HepG2 (cell line): Measurements from ENCODE around the gene MDP1. TPM values are rescaled to one million over a fixed set of nuclear protein-coding genes. Genes with fewer than 3 reads are reported as not detected.
A peak's percentile ranks its signal among the peaks of the same experiment; 100 is the strongest.
"Not testable (repeated sequence)": the region's sequence is repeated elsewhere in the genome, so short reads cannot be mapped to it uniquely, and the experiment has no call there.

Source experiments
- ATAC-seq: fragments of 200-7000 bp; cut with Tn5 transposase; 3 replicates; pipeline ENCODE4 v1.9.1; 2020; ENCODE audit warnings: mild to moderate bottlenecking, moderate library complexity
- BruUV-seq: library from RNA; stranded (reverse); fragments of 400-500 nt; replicated peaks from 2 replicates; lab custom pipeline; 2021; lab: Mats Ljungman, UMichigan
- CTCF ChIA-PET: fragments of 300-600 bp; formaldehyde crosslinking; extraction: SDS; loops from one replicate; lab custom pipeline; 2021; ENCODE audit warnings: low total read pairs, inconsistent platforms, low intra/inter-chr PET ratio; lab: Yijun Ruan, JAX
- POLR2A ChIA-PET: fragments of 350-600 bp; sonication (Branson Sonifier 250); formaldehyde crosslinking; loops from one replicate; lab custom pipeline; 2020; ENCODE audit warnings: antibody characterized with exemption, inconsistent platforms; lab: Yijun Ruan, JAX
- DNase-seq: peaks from one replicate; pipeline ENCODE4 v3.0.0-alpha.2; 2015; ENCODE audit warnings: low spot score
- FAIRE-seq: peaks from 3 replicates; lab custom pipeline; 2011; peaks lifted over from hg19 to GRCh38; lab: Jason Lieb, UNC
- H2AFZ ChIP-seq: one replicate; pipeline ENCODE4 v1.6.1; 2011; ENCODE audit warnings: low read length, inconsistent platforms
- H3K27ac ChIP-seq: fragments of 300-600 bp; 3 replicates; pipeline ENCODE4 v1.8.0; 2011; ENCODE audit warnings: mixed run types, mild to moderate bottlenecking, mixed read lengths, low read length, inconsistent platforms; ENCODE audit not compliant: insufficient read depth; ENCODE audit errors: extremely low read length
- H3K27me3 ChIP-seq, 2 experiments: fragments of 200-600 bp in 1 of 2; 2 replicates in 1 of 2; 3 replicates in 1 of 2; pipeline versions ENCODE4 v1.6.0 to v1.8.0; 2011; ENCODE audit warnings: low read length in 2 of 2, mild to moderate bottlenecking in 2 of 2, moderate library complexity in 2 of 2, inconsistent platforms in 1 of 2; ENCODE audit not compliant: insufficient read depth in 2 of 2, control insufficient read depth in 1 of 2
- H3K36me3 ChIP-seq, 2 experiments: fragments of 200-600 bp in 1 of 2; replicated peaks in 1 of 2; 2 replicates in 1 of 2; 3 replicates in 1 of 2; pipeline versions ENCODE4 v1.5.1 to v1.8.0; 2011; ENCODE audit warnings: low read length in 2 of 2, inconsistent platforms in 1 of 2; ENCODE audit not compliant: insufficient read depth in 2 of 2, control insufficient read depth in 1 of 2
- H3K4me1 ChIP-seq: 2 replicates; pipeline ENCODE4 v1.5.1; 2012; ENCODE audit warnings: low read length, inconsistent platforms; ENCODE audit not compliant: insufficient read depth
- H3K4me2 ChIP-seq: 2 replicates; pipeline ENCODE4 v1.6.0; 2011; ENCODE audit warnings: low read depth, low read length, inconsistent platforms
- H3K4me3 ChIP-seq, 3 experiments: fragments of 200-600 bp in 1 of 3; sonication (generic), shearing (Covaris generic) in 1 of 3; replicated peaks in 1 of 3; 2 replicates each; pipeline ENCODE4 v1.5.1; 2011 to 2016; ENCODE audit warnings: low read length in 3 of 3, inconsistent platforms in 2 of 3, low read depth in 2 of 3, mild to moderate bottlenecking in 2 of 3, control low read depth in 1 of 3, mixed read lengths in 1 of 3; ENCODE audit not compliant: insufficient read depth in 1 of 3
- H3K79me2 ChIP-seq: one replicate; pipeline ENCODE4 v1.6.1; 2011; ENCODE audit warnings: low read length, inconsistent platforms; ENCODE audit not compliant: insufficient read depth
- H3K9ac ChIP-seq: 2 replicates; pipeline ENCODE4 v1.6.0; 2011; ENCODE audit warnings: mild to moderate bottlenecking, low read depth, low read length, inconsistent platforms; ENCODE audit not compliant: insufficient read depth
- H3K9me3 ChIP-seq: 2 replicates; pipeline ENCODE4 v1.5.1; 2012; ENCODE audit warnings: mild to moderate bottlenecking, low read length
- H4K20me1 ChIP-seq: 2 replicates; pipeline ENCODE4 v1.6.0; 2011; ENCODE audit warnings: inconsistent platforms, mild to moderate bottlenecking, low read length, moderate library complexity; ENCODE audit not compliant: insufficient read depth
- NFIB ChIP-seq: sonication (generic); formaldehyde crosslinking; IDR thresholded peaks from 2 replicates; pipeline ENCODE4 v1.9.0; 2021; ENCODE audit warnings: missing genetic modification reagents, mild to moderate bottlenecking, borderline replicate concordance
- TEAD3 ChIP-seq: optimal IDR thresholded peaks from 2 replicates; pipeline ENCODE3; 2016; ENCODE audit warnings: borderline replicate concordance
- TRIM24 ChIP-seq: sonication (generic); formaldehyde crosslinking; IDR thresholded peaks from 2 replicates; pipeline ENCODE4 v1.8.0; 2022; ENCODE audit warnings: mild to moderate bottlenecking, missing genetic modification reagents
- ZNF703 ChIP-seq: sonication (generic); formaldehyde crosslinking; IDR thresholded peaks from 2 replicates; pipeline ENCODE4 v1.5.1; 2020; ENCODE audit warnings: missing genetic modification reagents, mild to moderate bottlenecking, moderate library complexity, borderline replicate concordance
- WGBS: methylation state at CpG from one replicate; pipeline ENCODE4 v1.1.6; 2017; ENCODE audit warnings: low lambda C conversion rate; 5-methylcytosine and 5-hydroxymethylcytosine counted together
- in situ Hi-C: cut with HindIII; loops from 2 replicates; pipeline ENCODE4 v1.10.0; 2017; ENCODE audit warnings: low pct_unique_long_range_greater_than_20kb; ENCODE audit not compliant: extremely low pct_ligation_motif_present
- intact Hi-C: fragments of 100-400 bp; cut with micrococcal nuclease; formaldehyde crosslinking; loops from one replicate; pipeline ENCODE4 v1.10.0; 2022; ENCODE audit not compliant: unreplicated experiment
- polyA plus RNA-seq, 8 experiments: library from polyadenylated mRNA; depleted of rRNA in 3 of 8; stranded (reverse) in 7 of 8; unstranded in 1 of 8; fragments of >200 nt; fragmentation: Illumina TruSeq in 4 of 8; extraction: Trizol in 4 of 8; gene quantifications; 2 replicates each; pipeline versions ENCODE4 v1.2.1 to v1.2.3, GENCODE V29; 2011 to 2016; ENCODE audit warnings: low read depth in 4 of 8, missing spikeins in 1 of 8, mixed read lengths in 1 of 8; ENCODE audit not compliant: insufficient read depth in 1 of 8
- total RNA-seq, 5 experiments: library from RNA; depleted of rRNA; stranded (reverse); fragments of >200 nt; fragmentation: Illumina TruSeq; extraction: Trizol; gene quantifications; 2 replicates each; pipeline ENCODE4 v1.2.3, GENCODE V29; 2016; ENCODE audit warnings: low read depth in 1 of 5
- TF ChIP-seq, protein P1 (sequence below): sonication (generic); formaldehyde crosslinking; IDR thresholded peaks from 2 replicates; pipeline ENCODE4 v1.4.0; 2020; ENCODE audit warnings: missing genetic modification reagents

The MDP1 gene
- total and polyA plus RNA-seq, 2 of the 13 experiments (the other 11 are each of a cell fraction or from before 2014, with no cell fraction given): 44.1 to 48.7 TPM

DNA sequence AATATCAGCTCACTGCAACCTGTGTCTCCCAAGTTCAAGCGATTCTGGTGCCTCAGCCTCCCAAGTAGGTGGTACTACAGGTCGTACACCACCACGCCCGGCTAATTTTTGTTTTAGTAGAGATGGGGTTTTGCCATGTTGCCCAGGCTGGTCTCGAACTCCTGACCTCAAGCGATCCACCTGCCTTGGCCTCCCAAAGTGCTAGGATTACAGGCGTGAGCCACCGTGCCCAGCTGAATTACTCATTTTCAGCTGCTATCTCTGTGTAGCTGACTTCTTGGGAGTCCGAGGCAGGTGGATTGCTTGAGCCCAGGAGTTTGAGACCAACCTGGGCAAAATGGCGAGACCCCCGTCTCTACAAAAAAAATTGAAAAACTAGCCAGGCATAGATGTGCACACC, 29.5 kb upstream of the MDP1 start:
- ATAC-seq, H3K27me3 ChIP-seq, H3K36me3 ChIP-seq, H4K20me1 ChIP-seq, BruUV-seq, H2AFZ ChIP-seq, H3K9me3 ChIP-seq, H3K4me3 ChIP-seq, FAIRE-seq, intact Hi-C loops, H3K9ac ChIP-seq, H3K4me2 ChIP-seq, H3K27ac ChIP-seq, DNase-seq: not testable (repeated sequence)
- in situ Hi-C loops: loop anchor here (10.0 kb wide), 1 partner anchor 189 kb away; no protein-coding TSS in a partner anchor
- CTCF ChIA-PET: interaction anchor here (5.4 kb wide), 1 partner anchor 53 kb away, joined by 217 read pairs; the partner anchor contains the start of genes DHRS1 and NOP9
- Histone ChIP-seq H3K79me2 (peaks cover 11% of the 10 kb centered on the region), H3K4me1 (peaks cover 38% of the 10 kb centered on the region)
- 94% methylated on average over 11 of the region's 11 CpGs for WGBS
- TF ChIP-seq ZNF703 (CRISPR knock-in tag): peak; percentile 8; the same call in 1 of the 2 replicates
- TF ChIP-seq TRIM24 (CRISPR knock-in tag): 0 out of 2 replicates have a peak, but pooled peaks have one; percentile 21
- peak; percentile 33 for TF ChIP-seq TEAD3 (CRISPR knock-in tag)
- TF ChIP-seq, protein P1, sequence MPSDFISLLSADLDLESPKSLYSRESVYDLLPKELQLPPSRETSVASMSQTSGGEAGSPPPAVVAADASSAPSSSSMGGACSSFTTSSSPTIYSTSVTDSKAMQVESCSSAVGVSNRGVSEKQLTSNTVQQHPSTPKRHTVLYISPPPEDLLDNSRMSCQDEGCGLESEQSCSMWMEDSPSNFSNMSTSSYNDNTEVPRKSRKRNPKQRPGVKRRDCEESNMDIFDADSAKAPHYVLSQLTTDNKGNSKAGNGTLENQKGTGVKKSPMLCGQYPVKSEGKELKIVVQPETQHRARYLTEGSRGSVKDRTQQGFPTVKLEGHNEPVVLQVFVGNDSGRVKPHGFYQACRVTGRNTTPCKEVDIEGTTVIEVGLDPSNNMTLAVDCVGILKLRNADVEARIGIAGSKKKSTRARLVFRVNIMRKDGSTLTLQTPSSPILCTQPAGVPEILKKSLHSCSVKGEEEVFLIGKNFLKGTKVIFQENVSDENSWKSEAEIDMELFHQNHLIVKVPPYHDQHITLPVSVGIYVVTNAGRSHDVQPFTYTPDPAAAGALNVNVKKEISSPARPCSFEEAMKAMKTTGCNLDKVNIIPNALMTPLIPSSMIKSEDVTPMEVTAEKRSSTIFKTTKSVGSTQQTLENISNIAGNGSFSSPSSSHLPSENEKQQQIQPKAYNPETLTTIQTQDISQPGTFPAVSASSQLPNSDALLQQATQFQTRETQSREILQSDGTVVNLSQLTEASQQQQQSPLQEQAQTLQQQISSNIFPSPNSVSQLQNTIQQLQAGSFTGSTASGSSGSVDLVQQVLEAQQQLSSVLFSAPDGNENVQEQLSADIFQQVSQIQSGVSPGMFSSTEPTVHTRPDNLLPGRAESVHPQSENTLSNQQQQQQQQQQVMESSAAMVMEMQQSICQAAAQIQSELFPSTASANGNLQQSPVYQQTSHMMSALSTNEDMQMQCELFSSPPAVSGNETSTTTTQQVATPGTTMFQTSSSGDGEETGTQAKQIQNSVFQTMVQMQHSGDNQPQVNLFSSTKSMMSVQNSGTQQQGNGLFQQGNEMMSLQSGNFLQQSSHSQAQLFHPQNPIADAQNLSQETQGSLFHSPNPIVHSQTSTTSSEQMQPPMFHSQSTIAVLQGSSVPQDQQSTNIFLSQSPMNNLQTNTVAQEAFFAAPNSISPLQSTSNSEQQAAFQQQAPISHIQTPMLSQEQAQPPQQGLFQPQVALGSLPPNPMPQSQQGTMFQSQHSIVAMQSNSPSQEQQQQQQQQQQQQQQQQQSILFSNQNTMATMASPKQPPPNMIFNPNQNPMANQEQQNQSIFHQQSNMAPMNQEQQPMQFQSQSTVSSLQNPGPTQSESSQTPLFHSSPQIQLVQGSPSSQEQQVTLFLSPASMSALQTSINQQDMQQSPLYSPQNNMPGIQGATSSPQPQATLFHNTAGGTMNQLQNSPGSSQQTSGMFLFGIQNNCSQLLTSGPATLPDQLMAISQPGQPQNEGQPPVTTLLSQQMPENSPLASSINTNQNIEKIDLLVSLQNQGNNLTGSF (CRISPR knock-in tag): 0 out of 2 replicates have a peak, but pooled peaks have one; percentile 19
- TF ChIP-seq NFIB (CRISPR knock-in tag): 0 out of 2 replicates have a peak, but pooled peaks have one; percentile 20
- POLR2A ChIA-PET: interaction anchor here (0.7 to 18.0 kb wide), 7 partner anchors 12 to 1315 kb away, joined by 3 to 850 read pairs (median 7); partner anchors contain the start of genes CHMP4A, CIDEB, DHRS1 and LTB4R
